Cardiac muscle cell (in vitro differentiated cells and primary cell): ENCODE data around the gene RIPK4. TPM values are rescaled to one million over a fixed set of nuclear protein-coding genes. Genes with fewer than 3 reads are reported as not detected.
"Not testable (repeated sequence)": the region's sequence is repeated elsewhere in the genome, so short reads cannot be mapped to it uniquely, and the experiment has no call there.

Experiments used
- DNase-seq, 2 donors: peaks; one replicate each; pipeline versions ENCODE4 v3.0.0 to v3.0.0-alpha.2; 2010 to 2017; ENCODE audit warnings: low read depth in 1 of 2, low spot score in 1 of 2
- H3K27ac ChIP-seq: fragments of 200-600 bp; sonication (generic); 2 replicates; pipeline ENCODE4 v1.5.1; 2016
- H3K27me3 ChIP-seq: fragments of 200-600 bp; sonication (generic); 2 replicates; pipeline ENCODE4 v1.6.0; 2016; ENCODE audit warnings: control low read depth
- H3K36me3 ChIP-seq: fragments of 200-600 bp; sonication (generic); 2 replicates; pipeline ENCODE4 v1.5.1; 2016; ENCODE audit warnings: control low read depth
- H3K4me1 ChIP-seq: fragments of 200-600 bp; sonication (generic); 2 replicates; pipeline ENCODE4 v1.8.1; 2017; ENCODE audit warnings: low read depth, mild to moderate bottlenecking, mixed run types
- H3K4me3 ChIP-seq: fragments of 200-600 bp; sonication (generic); 2 replicates; pipeline ENCODE4 v1.5.1; 2016; ENCODE audit warnings: mild to moderate bottlenecking
- H3K9me3 ChIP-seq: fragments of 200-600 bp; sonication (generic); 2 replicates; pipeline ENCODE4 v1.5.1; 2017; ENCODE audit warnings: low read depth, mild to moderate bottlenecking, control low read depth
- polyA plus RNA-seq: library from polyadenylated mRNA; unstranded; fragments of >200 nt; fragmentation: Nextera tagmentation; extraction: Ambion mirVana; gene quantifications from 2 replicates; pipeline ENCODE4 v1.2.1, GENCODE V29; 2016
- total RNA-seq: library from RNA; depleted of rRNA; stranded (reverse); fragments of >200 nt; gene quantifications from 2 replicates; pipeline ENCODE4 v1.2.3, GENCODE V29; 2016
- TF ChIP-seq, protein P1 (sequence below): IDR thresholded peaks from 2 replicates; pipeline ENCODE4 v1.5.1; 2012; ENCODE audit warnings: low read depth, mild to moderate bottlenecking, low read length

The RIPK4 gene
- total and polyA plus RNA-seq, 2 experiments from 2014 or later = 0.71 to 2.7 TPM

GRCh38 chr21:41795726-41796125, 28.9 kb upstream of the RIPK4 start:
- Histone ChIP-seq H3K27ac (no peak overlapping the region), H3K9me3 (no peaks in the 10 kb centered on the region), H3K27me3 (no peaks in the 10 kb centered on the region), H3K4me1 (no peaks in the 10 kb centered on the region), H3K36me3 (no peaks in the 10 kb centered on the region), H3K4me3 (no peak overlapping the region)
- DNase-seq = no peak
- TF ChIP-seq, protein P1, sequence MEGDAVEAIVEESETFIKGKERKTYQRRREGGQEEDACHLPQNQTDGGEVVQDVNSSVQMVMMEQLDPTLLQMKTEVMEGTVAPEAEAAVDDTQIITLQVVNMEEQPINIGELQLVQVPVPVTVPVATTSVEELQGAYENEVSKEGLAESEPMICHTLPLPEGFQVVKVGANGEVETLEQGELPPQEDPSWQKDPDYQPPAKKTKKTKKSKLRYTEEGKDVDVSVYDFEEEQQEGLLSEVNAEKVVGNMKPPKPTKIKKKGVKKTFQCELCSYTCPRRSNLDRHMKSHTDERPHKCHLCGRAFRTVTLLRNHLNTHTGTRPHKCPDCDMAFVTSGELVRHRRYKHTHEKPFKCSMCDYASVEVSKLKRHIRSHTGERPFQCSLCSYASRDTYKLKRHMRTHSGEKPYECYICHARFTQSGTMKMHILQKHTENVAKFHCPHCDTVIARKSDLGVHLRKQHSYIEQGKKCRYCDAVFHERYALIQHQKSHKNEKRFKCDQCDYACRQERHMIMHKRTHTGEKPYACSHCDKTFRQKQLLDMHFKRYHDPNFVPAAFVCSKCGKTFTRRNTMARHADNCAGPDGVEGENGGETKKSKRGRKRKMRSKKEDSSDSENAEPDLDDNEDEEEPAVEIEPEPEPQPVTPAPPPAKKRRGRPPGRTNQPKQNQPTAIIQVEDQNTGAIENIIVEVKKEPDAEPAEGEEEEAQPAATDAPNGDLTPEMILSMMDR = no peak

- Histone ChIP-seq H3K4me1 (no peaks in the 10 kb centered on the region), H3K9me3 (no peaks in the 10 kb centered on the region), H3K4me3 (no peak overlapping the region), H3K27ac (no peak overlapping the region), H3K27me3 (no peaks in the 10 kb centered on the region), H3K36me3 (no peaks in the 10 kb centered on the region)
- TF ChIP-seq, protein P1 = no peak
- DNase-seq = no peak
These were observed 27.7 kb upstream of the RIPK4 start for GRCh38 chr21:41794600-41794999.

DNA sequence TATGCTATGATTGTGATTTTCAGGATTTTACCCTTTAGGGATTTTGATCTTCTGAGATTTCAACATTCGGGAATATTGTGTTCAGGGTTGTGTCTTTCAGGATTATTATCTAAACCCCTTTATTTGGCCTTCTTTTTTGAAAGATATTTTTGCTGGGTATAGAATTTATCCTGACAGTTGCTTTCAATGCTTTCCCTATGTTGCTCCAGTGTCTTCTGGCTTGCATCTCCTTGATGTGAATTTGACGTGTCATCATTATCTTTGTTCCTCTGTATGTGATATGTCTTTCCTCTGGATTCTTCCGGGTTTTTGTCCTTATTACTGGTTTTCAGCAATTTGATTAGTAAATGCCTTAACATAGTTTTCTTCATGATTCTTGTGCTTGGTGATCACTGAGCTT, 25.9 kb upstream of the RIPK4 start:
- Histone ChIP-seq H3K9me3 (no peaks in the 10 kb centered on the region), H3K36me3 (no peaks in the 10 kb centered on the region), H3K4me3 (no peak overlapping the region), H3K27ac (no peak overlapping the region), H3K4me1 (no peaks in the 10 kb centered on the region), H3K27me3 (no peaks in the 10 kb centered on the region)
- TF ChIP-seq, protein P1 = no peak
- no peak for DNase-seq

DNA sequence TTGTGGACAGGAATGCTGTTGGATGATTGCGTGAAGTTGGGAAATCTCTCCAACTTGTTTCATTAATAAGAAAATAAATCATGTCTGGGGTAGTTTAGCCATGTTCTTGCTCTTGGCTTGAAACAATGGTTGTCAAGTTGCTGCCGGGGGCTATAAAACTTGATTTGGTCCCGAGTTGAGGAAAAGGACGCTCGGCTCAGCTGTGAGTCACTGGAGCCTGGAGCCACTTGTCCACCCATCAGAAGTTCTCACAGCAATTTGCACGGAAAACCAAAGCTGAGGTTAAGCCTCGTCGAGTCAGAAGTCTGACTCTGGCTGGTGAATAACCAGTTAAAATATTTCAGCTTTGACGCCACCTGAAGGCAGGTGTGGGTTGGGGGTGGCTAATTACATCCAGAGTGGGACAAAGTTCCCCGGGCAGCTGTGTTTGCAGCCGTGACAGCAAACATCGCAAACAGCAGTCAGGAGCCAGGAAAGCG, 19.7 kb upstream of the RIPK4 start:
- H3K4me3 ChIP-seq = no peak overlapping the region
- no peak for DNase-seq
- no peaks in the 10 kb centered on the region for H3K4me1 ChIP-seq
- TF ChIP-seq, protein P1 = no peak
- no peaks in the 10 kb centered on the region for H3K9me3 ChIP-seq
- no peak overlapping the region for H3K27ac ChIP-seq
- no peaks in the 10 kb centered on the region for H3K36me3 ChIP-seq
- no peaks in the 10 kb centered on the region for H3K27me3 ChIP-seq

DNA sequence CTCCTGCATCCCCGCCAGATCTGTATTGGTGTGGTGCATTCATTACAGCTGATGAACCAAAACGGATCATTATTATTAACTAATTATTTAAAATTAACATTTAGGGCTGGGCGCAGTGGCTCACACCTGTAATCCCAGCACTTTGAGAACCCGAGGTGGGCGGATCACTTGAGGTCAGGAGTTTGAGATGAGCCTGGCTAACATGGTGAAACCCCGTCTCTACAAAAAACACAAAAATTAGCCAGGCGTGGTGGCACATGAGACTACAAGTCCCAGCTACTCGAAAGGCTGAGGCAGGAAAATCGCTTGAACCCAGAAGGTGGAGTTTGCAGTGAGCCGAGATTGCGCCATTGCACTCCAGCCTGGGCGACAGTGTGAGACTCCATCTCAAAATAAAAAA, 18.4 kb upstream of the RIPK4 start:
- not testable (repeated sequence) for H3K9me3 ChIP-seq, DNase-seq, H3K27me3 ChIP-seq, H3K27ac ChIP-seq, H3K4me1 ChIP-seq, H3K4me3 ChIP-seq, H3K36me3 ChIP-seq

DNA sequence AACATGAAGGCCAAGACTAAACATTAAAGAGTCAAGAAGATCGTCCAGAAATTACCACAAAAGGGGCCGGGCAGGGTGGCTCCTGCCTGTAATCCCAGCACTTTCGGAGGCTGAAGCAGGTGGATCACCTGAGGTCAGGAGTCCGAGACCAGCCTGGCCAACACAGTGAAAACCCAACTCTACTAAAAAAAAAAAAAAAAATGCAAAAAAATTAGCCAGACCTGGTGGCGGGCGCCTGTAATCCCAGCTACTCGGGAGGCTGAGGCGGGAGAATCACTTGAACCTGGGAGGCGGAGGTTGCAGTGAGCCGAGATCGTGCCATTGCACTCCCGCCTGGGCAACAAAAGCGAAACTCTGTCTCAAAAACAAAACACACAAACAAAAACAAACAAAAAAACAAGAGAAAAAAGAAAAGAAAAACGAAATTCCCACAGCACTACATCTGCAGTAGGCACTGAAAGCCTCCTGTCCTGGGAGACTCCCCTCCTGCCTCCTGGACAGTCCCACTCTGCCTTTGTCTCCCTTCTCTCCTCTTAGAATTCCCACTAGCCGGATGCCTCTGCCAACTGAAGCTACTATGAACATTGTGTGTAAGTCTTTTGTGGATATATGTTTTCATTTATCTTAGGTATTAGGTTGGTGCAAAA, 17.7 kb upstream of the RIPK4 start:
- TF ChIP-seq, protein P1 = no peak
- Histone ChIP-seq H3K27ac (no peak overlapping the region), H3K27me3 (no peaks in the 10 kb centered on the region), H3K36me3 (no peaks in the 10 kb centered on the region), H3K4me1 (no peaks in the 10 kb centered on the region), H3K4me3 (no peak overlapping the region), H3K9me3 (no peaks in the 10 kb centered on the region)
- no peak for DNase-seq
